GM13976 (cell line): ENCODE measurements around the gene COMMD7.

ENCODE experiments used
- DNase-seq: peaks from one replicate; pipeline ENCODE4 v3.0.0; 2012; ENCODE audit warnings: low spot score
- CTCF ChIP-seq: IDR thresholded peaks from 2 replicates; pipeline ENCODE4 v1.5.1; 2012; ENCODE audit warnings: borderline replicate concordance, mild to moderate bottlenecking; ENCODE audit not compliant: insufficient read depth; ENCODE audit errors: extremely low read depth, missing control alignments, control extremely low read depth
- in situ Hi-C: fragments of 300-500 bp; cut with MboI; formaldehyde crosslinking; loops from one replicate; pipeline ENCODE4 v1.12.0; 2022; ENCODE audit warnings: low sequenced_read_pairs, mixed read lengths, inconsistent platforms; ENCODE audit not compliant: unreplicated experiment

Gene COMMD7

GRCh38 chr20:32681175-32682084 is 61.8 kb downstream of the COMMD7 start:
- no peak for TF ChIP-seq CTCF
- in situ Hi-C loops = no loop called here
- no peak for DNase-seq

GRCh38 chr20:32680544-32681174 is 62.6 kb downstream of the COMMD7 start:
- no peak for DNase-seq
- TF ChIP-seq CTCF = no peak
- in situ Hi-C loops = no loop called here

GRCh38 chr20:32678948-32679347 is 64.3 kb downstream of the COMMD7 start:
- no peak for DNase-seq
- TF ChIP-seq CTCF = no peak
- in situ Hi-C loops = loop anchor here (10.0 kb wide), 1 partner anchor 106 kb away; no protein-coding TSS in a partner anchor

DNA sequence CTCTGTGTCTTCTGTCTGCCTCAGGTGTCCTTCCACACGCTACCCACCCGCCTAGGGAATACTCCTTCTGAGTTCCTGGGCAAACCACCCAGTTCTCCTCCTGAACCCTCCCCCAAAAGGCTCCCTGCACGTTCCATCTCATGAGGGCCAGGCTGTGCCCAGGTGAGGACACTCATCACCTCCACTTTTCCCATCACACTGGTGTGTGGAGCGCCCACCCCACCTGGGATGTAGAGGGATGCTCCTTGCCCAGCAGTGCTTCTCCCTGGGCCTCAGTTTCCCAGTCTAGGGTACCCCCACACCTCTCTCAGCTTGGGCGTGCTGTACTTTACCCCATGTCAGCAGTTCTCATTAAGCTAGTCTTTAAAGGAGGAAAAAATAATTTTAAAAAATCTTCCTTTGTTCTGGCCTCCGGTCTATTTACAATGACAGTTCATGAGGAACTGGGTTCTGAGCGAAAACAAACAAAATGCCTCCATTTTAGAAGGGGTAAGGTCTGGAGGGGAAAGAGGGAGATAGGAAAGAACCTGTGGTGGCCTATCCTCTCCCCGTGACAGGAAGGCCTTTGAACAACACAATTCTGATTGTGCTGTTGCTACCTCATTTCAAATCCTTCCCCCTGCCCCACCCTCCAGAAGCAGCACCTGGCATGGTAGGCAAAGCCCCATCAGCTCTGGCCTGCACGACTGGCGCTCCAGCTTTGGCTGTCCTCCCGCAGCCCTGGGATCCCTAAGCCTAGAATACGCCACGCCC is 67.9 kb downstream of the COMMD7 start:
- no peak for TF ChIP-seq CTCF
- DNase-seq = no peak
- in situ Hi-C loops = loop anchor here (10.0 kb wide), 1 partner anchor 109 kb away; no protein-coding TSS in a partner anchor

DNA sequence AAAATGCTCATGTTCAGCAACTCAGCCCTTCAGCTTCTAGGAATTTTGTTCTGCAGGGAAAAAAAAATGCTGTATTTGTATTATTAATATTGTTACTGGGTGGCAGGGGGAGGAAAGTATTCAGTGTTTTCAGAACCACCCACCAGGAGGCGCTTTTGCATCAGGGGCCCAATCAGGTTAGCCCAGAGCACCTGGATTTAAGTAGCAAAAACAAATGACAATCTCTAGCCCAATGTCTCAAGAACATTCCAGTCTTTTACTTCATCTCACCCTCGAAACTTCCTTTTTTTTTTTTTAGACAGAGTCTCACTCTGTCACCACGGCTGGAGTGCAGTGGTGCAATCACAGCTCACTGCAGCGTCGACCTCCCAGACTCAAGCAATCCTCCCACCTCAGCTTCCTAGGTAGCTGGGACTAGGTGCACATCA is 68.9 kb downstream of the COMMD7 start:
- in situ Hi-C loops = loop anchor here (10.0 to 25.0 kb wide), 2 partner anchors 110 to 837 kb away; partner anchors contain the start of gene FOXS1
- peak; percentile 66 for TF ChIP-seq CTCF
- peak; percentile 84 for DNase-seq
